Tibial nerve (tissue), 4 donors: ENCODE measurements around the gene WDR3.

Experiments used
- EP300 ChIP-seq, 2 donors: sonication (generic); formaldehyde crosslinking; IDR thresholded peaks; one replicate each; pipeline ENCODE4 v1.6.1; 2017; ENCODE audit warnings: antibody characterized with exemption in 2 of 2, mild to moderate bottlenecking in 1 of 2
- POLR2A ChIP-seq, 2 donors: fragments of 450-650 bp; IDR thresholded peaks; one replicate each; pipeline ENCODE4 v1.6.1; 2017; ENCODE audit warnings: antibody characterized with exemption in 2 of 2, mild to moderate bottlenecking in 2 of 2, moderate library complexity in 2 of 2
- TF ChIP-seq, protein P1 (sequence below), 5 experiments: fragments of 200-600 bp in 3 of 5; fragments of 450-650 bp in 2 of 5; sonication (generic) in 3 of 5; IDR thresholded peaks; one replicate each; pipeline ENCODE4 v1.5.1; 2016 to 2019; ENCODE audit warnings: antibody characterized with exemption in 5 of 5, mild to moderate bottlenecking in 3 of 5, moderate library complexity in 2 of 5

DNA sequence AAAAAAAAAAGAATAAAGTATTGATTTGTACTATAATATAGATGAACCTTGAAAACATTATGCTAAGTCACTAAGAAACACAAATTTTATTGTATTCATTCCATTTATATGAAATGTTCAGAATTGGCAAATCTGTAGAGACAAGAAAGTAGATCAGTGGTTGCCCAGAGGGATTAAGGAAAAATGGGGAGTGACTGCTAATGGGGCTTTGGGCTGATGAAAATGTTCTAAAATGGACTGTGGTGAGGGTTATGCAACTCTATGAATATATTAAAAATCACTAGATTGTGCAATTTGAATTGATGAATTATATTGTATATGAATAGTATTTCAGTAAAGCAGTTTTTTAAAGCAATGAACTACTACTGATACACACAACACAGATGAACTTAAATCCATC is 10.2 kb upstream of the WDR3 start:
- TF ChIP-seq, protein P1, sequence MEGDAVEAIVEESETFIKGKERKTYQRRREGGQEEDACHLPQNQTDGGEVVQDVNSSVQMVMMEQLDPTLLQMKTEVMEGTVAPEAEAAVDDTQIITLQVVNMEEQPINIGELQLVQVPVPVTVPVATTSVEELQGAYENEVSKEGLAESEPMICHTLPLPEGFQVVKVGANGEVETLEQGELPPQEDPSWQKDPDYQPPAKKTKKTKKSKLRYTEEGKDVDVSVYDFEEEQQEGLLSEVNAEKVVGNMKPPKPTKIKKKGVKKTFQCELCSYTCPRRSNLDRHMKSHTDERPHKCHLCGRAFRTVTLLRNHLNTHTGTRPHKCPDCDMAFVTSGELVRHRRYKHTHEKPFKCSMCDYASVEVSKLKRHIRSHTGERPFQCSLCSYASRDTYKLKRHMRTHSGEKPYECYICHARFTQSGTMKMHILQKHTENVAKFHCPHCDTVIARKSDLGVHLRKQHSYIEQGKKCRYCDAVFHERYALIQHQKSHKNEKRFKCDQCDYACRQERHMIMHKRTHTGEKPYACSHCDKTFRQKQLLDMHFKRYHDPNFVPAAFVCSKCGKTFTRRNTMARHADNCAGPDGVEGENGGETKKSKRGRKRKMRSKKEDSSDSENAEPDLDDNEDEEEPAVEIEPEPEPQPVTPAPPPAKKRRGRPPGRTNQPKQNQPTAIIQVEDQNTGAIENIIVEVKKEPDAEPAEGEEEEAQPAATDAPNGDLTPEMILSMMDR (IDR thresholded peaks at IDR 0.05): no peak
- TF ChIP-seq POLR2A (IDR thresholded peaks at IDR 0.05) (no peak), EP300 (IDR thresholded peaks at IDR 0.05) (no peak)
